Neuron (in vitro differentiated cells): ENCODE measurements around the gene ZNF281.
A peak's percentile ranks its signal among the peaks of the same experiment; 100 is the strongest.
"Not testable (repeated sequence)": the region's sequence is repeated elsewhere in the genome, so short reads cannot be mapped to it uniquely, and the experiment has no call there.

ENCODE experiments used
- H2AFZ ChIP-seq: one replicate; pipeline ENCODE4 v1.6.1; 2013; ENCODE audit warnings: low read depth, mild to moderate bottlenecking, inconsistent platforms, low read length, moderate library complexity
- H3K27me3 ChIP-seq: one replicate; pipeline ENCODE4 v1.6.1; 2013; ENCODE audit warnings: low read length; ENCODE audit not compliant: insufficient read depth
- H3K36me3 ChIP-seq: one replicate; pipeline ENCODE4 v1.6.1; 2013; ENCODE audit warnings: low read length; ENCODE audit not compliant: insufficient read depth
- H3K4me1 ChIP-seq: one replicate; pipeline ENCODE4 v1.6.1; 2013; ENCODE audit warnings: low read length; ENCODE audit not compliant: insufficient read depth
- H3K4me3 ChIP-seq: 2 replicates; pipeline ENCODE4 v1.5.1; 2013; ENCODE audit warnings: mild to moderate bottlenecking, low read length, moderate library complexity
- H3K9me3 ChIP-seq: one replicate; pipeline ENCODE4 v1.6.1; 2013; ENCODE audit warnings: low read length

Gene ZNF281

GRCh38 chr1:200423235-200423634 lies 13.4 kb upstream of the ZNF281 start:
- Histone ChIP-seq H3K4me3 (no peak overlapping the region), H2AFZ (no peak overlapping the region), H3K9me3 (no peaks in the 10 kb centered on the region), H3K4me1 (no peaks in the 10 kb centered on the region), H3K36me3 (no peaks in the 10 kb centered on the region), H3K27me3 (no peaks in the 10 kb centered on the region)

- Histone ChIP-seq H3K4me1 (no peaks in the 10 kb centered on the region), H3K27me3 (no peaks in the 10 kb centered on the region), H3K9me3 (no peaks in the 10 kb centered on the region), H3K36me3 (no peaks in the 10 kb centered on the region), H2AFZ (no peak overlapping the region), H3K4me3 (no peak overlapping the region)
Observed at GRCh38 chr1:200422211-200422610, 12.4 kb upstream of the ZNF281 start.

GRCh38 chr1:200415789-200416593 lies 6.2 kb upstream of the ZNF281 start:
- H3K27me3 ChIP-seq = no peaks in the 10 kb centered on the region
- H3K4me3 ChIP-seq = no peak overlapping the region
- H3K9me3 ChIP-seq = no peaks in the 10 kb centered on the region
- no peaks in the 10 kb centered on the region for H3K36me3 ChIP-seq
- no peak overlapping the region for H2AFZ ChIP-seq
- no peaks in the 10 kb centered on the region for H3K4me1 ChIP-seq

- Histone ChIP-seq H3K4me1 (no peaks in the 10 kb centered on the region), H3K9me3 (no peaks in the 10 kb centered on the region), H3K4me3 (no peak overlapping the region), H2AFZ (no peak overlapping the region), H3K27me3 (no peaks in the 10 kb centered on the region), H3K36me3 (no peaks in the 10 kb centered on the region)
Observed at GRCh38 chr1:200415227-200415626, 5.4 kb upstream of the ZNF281 start.

GRCh38 chr1:200414657-200415056 lies 4.8 kb upstream of the ZNF281 start:
- no peak overlapping the region for H2AFZ ChIP-seq
- no peak overlapping the region for H3K4me3 ChIP-seq
- no peaks in the 10 kb centered on the region for H3K36me3 ChIP-seq
- no peaks in the 10 kb centered on the region for H3K9me3 ChIP-seq
- no peaks in the 10 kb centered on the region for H3K27me3 ChIP-seq
- no peaks in the 10 kb centered on the region for H3K4me1 ChIP-seq

GRCh38 chr1:200413766-200414165 lies 3.9 kb upstream of the ZNF281 start:
- not testable (repeated sequence) for H3K9me3 ChIP-seq

DNA sequence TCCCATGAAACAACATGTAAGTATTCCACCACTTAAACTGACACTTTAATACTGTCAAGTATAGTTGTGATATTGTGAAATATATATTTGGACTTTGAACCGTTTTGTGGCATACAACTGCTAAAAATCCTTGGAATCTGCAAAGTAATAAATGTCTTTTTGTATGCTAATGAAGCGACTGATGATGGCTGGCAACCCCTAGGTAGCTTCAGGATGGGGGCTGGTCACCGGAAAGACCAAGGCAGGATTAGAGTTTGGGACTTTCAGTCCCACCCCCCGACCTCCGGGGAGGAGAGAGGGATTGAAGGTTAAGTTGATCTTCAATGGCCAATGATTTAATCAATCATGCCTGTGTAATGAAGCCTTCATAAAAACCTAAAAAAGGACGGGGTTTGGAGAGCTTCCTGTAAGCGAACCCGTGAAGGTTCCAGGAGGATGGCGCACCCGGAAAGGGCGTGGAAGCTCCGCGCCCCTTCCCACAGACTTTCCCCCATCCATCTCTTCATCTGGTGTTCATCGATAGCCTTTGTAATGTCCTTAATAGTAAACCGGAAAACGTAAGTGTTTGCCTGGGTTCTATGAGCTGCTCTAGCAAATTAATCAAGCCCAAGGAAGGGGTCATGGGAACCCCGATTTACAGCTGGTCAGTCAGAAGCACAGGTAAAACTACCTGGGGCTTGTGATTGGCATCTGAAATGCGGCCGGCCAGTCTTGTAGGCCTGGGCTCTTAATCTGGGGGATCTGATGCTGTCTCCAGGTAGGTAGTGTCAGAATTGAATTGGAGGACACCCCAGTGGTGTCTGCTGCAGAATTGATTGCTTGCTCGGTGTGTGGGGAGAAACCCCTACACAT lies 1.8 kb upstream of the ZNF281 start:
- H3K4me1 ChIP-seq = peaks cover 12% of the 10 kb centered on the region
- no peak overlapping the region for H3K4me3 ChIP-seq
- peaks cover 22% of the 10 kb centered on the region for H3K36me3 ChIP-seq
- peaks cover 16% of the 10 kb centered on the region for H3K9me3 ChIP-seq
- no peaks in the 10 kb centered on the region for H3K27me3 ChIP-seq
- no peak overlapping the region for H2AFZ ChIP-seq

More at GRCh38 chr1:200413766-200414165, 3.9 kb upstream of the ZNF281 start:
- H3K27me3 ChIP-seq, H3K36me3 ChIP-seq, H3K4me1 ChIP-seq, H3K4me3 ChIP-seq, H2AFZ ChIP-seq: not testable (repeated sequence)

- peaks cover 19% of the 10 kb centered on the region for H3K4me1 ChIP-seq
- H2AFZ ChIP-seq = peak overlapping the region; percentile 97
- peaks cover 29% of the 10 kb centered on the region for H3K36me3 ChIP-seq
- peak overlapping the region; percentile 90 for H3K4me3 ChIP-seq
- H3K9me3 ChIP-seq = peaks cover 16% of the 10 kb centered on the region
- no peaks in the 10 kb centered on the region for H3K27me3 ChIP-seq
Observed at GRCh38 chr1:200410566-200410878, 686 bp upstream of the ZNF281 start.

DNA sequence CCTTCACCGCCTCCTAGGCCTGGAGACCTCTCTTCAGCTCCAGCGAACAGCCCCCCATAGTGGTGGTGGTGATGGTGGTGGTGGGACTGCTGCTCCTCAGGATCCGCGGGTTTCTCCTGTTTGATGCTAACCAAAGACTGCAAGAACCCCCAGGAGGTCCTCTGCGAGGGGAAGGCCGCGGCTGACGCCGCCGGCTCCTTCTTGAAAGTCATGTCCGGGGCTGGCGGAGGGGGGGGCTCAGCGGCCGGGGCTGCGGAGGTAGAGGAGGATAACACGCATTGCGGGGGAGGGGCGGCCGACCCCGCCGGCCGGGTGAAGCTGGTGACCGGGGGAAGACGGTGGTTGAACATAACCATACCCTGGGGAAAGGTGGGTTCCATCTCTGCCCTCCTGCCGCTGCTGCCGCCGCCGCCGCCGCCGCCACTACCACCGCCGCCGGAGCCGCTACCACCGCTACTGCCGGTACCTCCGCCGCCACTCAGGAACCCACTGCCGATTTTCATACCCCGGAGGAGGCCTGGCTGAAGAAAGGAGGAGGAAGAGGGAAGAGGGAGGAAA lies 554 bp downstream of the ZNF281 start:
- peaks cover 16% of the 10 kb centered on the region for H3K9me3 ChIP-seq
- H2AFZ ChIP-seq = peak overlapping the region; percentile 97
- H3K27me3 ChIP-seq = no peaks in the 10 kb centered on the region
- peaks cover 19% of the 10 kb centered on the region for H3K4me1 ChIP-seq
- H3K36me3 ChIP-seq = peaks cover 38% of the 10 kb centered on the region
- peak overlapping the region; percentile 90 for H3K4me3 ChIP-seq

DNA sequence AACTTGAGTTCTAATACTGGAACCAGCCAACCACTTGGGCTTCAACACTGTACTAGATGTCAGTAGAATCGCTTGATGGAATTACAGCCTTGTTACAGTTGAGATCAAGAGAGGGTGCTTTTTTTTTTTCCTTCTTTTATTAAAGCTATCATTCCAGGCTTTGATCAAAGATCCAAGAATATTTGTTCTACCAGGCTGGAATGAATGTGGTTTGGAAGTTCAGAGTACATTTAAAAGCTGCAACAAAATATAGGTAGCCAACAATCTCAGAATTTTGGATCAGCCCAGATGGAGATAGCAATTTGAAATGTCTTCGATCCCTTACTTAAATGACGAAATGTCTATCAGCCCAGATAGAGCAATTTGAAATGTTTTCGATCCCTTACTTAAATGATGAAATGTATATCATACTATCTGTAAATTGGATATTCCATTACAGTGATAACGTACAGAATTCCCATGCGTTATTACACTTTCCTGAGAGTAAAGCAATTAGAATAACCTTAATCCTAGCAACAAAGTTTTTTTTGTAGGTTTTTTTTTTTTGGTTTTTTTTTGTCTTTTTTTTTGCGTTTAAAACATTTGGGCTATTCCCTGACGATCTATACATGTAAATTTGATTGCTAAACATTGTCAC lies 3.6 kb downstream of the ZNF281 start:
- peaks cover 19% of the 10 kb centered on the region for H3K4me1 ChIP-seq
- H3K9me3 ChIP-seq = peaks cover 16% of the 10 kb centered on the region
- peaks cover 50% of the 10 kb centered on the region for H3K36me3 ChIP-seq
- no peak overlapping the region for H2AFZ ChIP-seq
- no peaks in the 10 kb centered on the region for H3K27me3 ChIP-seq
- no peak overlapping the region for H3K4me3 ChIP-seq

DNA sequence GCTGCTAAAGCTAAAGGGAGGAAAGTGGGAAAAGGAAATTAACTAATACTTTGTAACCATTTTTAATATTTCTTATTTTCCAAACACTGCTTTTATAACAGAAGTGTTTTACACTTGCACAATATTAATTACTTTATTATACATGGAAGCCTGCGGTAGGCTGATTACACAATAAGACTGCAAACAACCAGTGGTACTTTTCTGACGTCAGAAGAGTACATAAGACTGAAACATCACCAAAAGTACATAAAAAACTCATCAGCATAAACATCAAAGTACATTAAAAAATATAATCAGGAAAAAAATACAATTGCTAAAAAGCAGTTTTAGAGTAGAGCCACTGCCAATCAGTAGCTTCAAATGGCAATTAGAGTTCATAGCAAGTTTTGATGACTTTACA lies 4.6 kb downstream of the ZNF281 start:
- Histone ChIP-seq H2AFZ (no peak overlapping the region), H3K36me3 (peaks cover 50% of the 10 kb centered on the region), H3K4me1 (peaks cover 19% of the 10 kb centered on the region), H3K9me3 (peaks cover 16% of the 10 kb centered on the region), H3K27me3 (no peaks in the 10 kb centered on the region), H3K4me3 (no peak overlapping the region)

DNA sequence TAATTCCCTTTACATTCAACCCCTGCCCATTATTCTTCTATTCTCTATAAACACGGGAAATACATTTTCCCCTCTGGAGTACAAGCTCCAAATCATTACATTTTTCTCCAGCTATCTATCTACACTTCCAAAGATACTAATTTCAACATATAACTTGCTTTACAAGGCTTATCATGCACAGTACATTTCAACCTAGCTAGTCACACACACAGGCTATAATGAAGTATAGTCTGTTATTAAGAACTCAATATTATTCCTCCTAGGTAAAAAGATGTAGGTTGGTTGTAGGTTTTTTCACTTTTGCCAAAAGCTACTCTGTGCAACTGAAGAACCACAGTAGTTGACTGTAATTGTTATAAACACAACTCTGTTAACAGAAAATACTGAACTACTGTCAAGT lies 8.1 kb downstream of the ZNF281 start:
- Histone ChIP-seq H3K27me3 (no peaks in the 10 kb centered on the region), H3K9me3 (no peaks in the 10 kb centered on the region), H3K36me3 (peaks cover 27% of the 10 kb centered on the region), H3K4me3 (no peak overlapping the region), H2AFZ (no peak overlapping the region), H3K4me1 (peaks cover 7% of the 10 kb centered on the region)

- Histone ChIP-seq H3K4me1 (peaks cover 7% of the 10 kb centered on the region), H3K36me3 (peaks cover 27% of the 10 kb centered on the region), H2AFZ (no peak overlapping the region), H3K9me3 (no peaks in the 10 kb centered on the region), H3K4me3 (no peak overlapping the region), H3K27me3 (no peaks in the 10 kb centered on the region)
Observed at GRCh38 chr1:200401263-200401662, 8.6 kb downstream of the ZNF281 start.
